Parathyroid adenoma (tissue), 2 donors: Measurements from ENCODE around the gene CALHM6.
A peak's percentile ranks its signal among the peaks of the same experiment; 100 is the strongest.

ENCODE experiments used
- H2AFZ ChIP-seq: fragments of 300-600 bp; sonication (generic); one replicate; pipeline ENCODE4 v1.7.0; 2017; ENCODE audit warnings: antibody characterized with exemption, mild to moderate bottlenecking
- H3K27ac ChIP-seq: fragments of 300-600 bp; sonication (generic); one replicate; pipeline ENCODE4 v1.7.0; 2017
- H3K27me3 ChIP-seq: fragments of 300-600 bp; sonication (generic); one replicate; pipeline ENCODE4 v1.7.0; 2017; ENCODE audit warnings: low read length; ENCODE audit not compliant: control insufficient read depth, insufficient read depth
- H3K36me3 ChIP-seq: fragments of 300-600 bp; sonication (generic); one replicate; pipeline ENCODE4 v1.7.0; 2017; ENCODE audit warnings: low read length; ENCODE audit not compliant: control insufficient read depth, insufficient read depth
- H3K4me1 ChIP-seq: fragments of 300-600 bp; sonication (generic); one replicate; pipeline ENCODE4 v1.7.0; 2017; ENCODE audit warnings: control low read depth
- H3K4me2 ChIP-seq: fragments of 300-600 bp; sonication (generic); one replicate; pipeline ENCODE4 v1.7.0; 2017; ENCODE audit warnings: low read length
- H3K4me3 ChIP-seq: fragments of 300-600 bp; sonication (generic); one replicate; pipeline ENCODE4 v1.7.0; 2017; ENCODE audit warnings: low read depth, low read length
- H3K79me2 ChIP-seq: fragments of 300-600 bp; sonication (generic); one replicate; pipeline ENCODE4 v1.7.0; 2017; ENCODE audit warnings: control low read depth
- H3K9ac ChIP-seq: fragments of 300-600 bp; sonication (generic); one replicate; pipeline ENCODE4 v1.7.0; 2017; ENCODE audit warnings: mild to moderate bottlenecking
- H3K9me3 ChIP-seq: fragments of 300-600 bp; sonication (generic); one replicate; pipeline ENCODE4 v1.7.0; 2017; ENCODE audit warnings: low read length; ENCODE audit not compliant: control insufficient read depth
- TF ChIP-seq, protein P1 (sequence below): fragments of 300-600 bp; sonication (generic); IDR thresholded peaks from one replicate; pipeline ENCODE4 v1.7.0; 2017; ENCODE audit warnings: antibody characterized with exemption, mild to moderate bottlenecking
- donor health status: primary hyperparathyroidism.

CALHM6 gene

DNA sequence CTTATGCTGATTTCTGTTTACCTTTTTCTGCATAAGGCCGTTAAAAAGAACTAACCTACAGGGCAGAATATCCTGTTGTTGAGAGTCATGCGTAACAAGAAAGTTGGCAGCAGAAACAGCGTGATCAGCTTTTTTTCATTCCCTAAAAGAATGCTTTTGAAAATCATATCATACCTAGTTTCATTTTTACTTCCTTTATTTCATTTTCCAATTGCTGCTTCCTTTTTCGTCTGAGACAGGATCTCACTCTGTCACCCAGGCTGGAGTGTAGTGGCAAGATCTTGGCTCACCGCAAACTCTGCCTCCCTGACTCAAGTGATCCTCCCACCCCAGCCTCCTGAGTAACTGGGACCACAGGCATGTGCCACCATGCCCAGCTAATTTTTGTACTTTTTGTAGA is 4.1 kb downstream of the CALHM6 start:
- H3K36me3 ChIP-seq, result no peaks in the 10 kb centered on the region
- H2AFZ ChIP-seq, result peak overlapping the region; percentile 0
- H3K4me2 ChIP-seq, result peak overlapping the region; percentile 54
- no peak overlapping the region for H3K9ac ChIP-seq
- H3K9me3 ChIP-seq, result no peaks in the 10 kb centered on the region
- peak overlapping the region; percentile 27 for H3K27ac ChIP-seq
- TF ChIP-seq, protein P1, sequence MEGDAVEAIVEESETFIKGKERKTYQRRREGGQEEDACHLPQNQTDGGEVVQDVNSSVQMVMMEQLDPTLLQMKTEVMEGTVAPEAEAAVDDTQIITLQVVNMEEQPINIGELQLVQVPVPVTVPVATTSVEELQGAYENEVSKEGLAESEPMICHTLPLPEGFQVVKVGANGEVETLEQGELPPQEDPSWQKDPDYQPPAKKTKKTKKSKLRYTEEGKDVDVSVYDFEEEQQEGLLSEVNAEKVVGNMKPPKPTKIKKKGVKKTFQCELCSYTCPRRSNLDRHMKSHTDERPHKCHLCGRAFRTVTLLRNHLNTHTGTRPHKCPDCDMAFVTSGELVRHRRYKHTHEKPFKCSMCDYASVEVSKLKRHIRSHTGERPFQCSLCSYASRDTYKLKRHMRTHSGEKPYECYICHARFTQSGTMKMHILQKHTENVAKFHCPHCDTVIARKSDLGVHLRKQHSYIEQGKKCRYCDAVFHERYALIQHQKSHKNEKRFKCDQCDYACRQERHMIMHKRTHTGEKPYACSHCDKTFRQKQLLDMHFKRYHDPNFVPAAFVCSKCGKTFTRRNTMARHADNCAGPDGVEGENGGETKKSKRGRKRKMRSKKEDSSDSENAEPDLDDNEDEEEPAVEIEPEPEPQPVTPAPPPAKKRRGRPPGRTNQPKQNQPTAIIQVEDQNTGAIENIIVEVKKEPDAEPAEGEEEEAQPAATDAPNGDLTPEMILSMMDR, result no peak
- peak overlapping the region; percentile 15 for H3K4me3 ChIP-seq
- H3K79me2 ChIP-seq, result no peaks in the 10 kb centered on the region
- H3K27me3 ChIP-seq, result no peaks in the 10 kb centered on the region
- H3K4me1 ChIP-seq, result peaks cover 4% of the 10 kb centered on the region

DNA sequence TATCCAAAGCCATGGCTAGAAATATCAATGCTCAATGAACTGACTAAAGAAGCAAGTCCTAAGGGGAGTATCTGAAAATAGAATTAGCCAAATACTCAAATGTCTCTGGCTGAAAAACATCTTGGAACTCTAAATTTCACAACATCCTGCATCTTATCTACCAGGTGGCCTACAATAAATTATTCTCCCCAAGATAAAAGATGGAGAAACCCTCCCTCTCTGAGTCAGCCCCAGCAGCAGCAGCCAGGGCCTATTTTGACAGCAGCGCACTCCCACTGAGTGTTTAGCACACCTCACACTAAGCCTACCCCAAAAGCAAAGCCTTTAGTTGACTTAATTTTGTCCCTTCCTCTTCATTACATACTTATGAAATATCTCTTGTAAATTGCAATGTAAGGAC is 5.9 kb downstream of the CALHM6 start:
- TF ChIP-seq, protein P1, result no peak

DNA sequence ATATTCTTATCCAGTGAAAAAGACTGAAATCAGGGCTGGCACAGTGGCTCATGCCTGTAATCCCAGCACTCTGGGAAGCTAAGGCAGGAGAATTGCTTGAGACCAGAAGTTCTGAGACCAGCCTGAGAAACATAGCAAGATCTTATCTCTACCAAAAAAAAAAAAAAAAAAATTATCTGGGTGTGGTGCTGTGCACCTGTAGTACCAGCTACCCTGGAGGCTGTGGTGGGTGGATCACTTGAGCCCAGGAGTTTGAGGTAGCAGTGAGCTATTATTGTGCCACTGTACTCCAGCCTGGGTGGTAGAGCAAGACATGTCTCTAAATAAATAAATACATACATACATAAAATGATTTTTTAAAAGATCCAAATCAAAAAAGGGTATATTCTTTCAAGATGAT is 6.3 kb downstream of the CALHM6 start:
- TF ChIP-seq, protein P1, result no peak
- Histone ChIP-seq H3K9me3 (no peaks in the 10 kb centered on the region), H3K27me3 (no peaks in the 10 kb centered on the region), H2AFZ (no peak overlapping the region), H3K4me3 (no peak overlapping the region), H3K9ac (no peak overlapping the region), H3K79me2 (no peaks in the 10 kb centered on the region), H3K27ac (no peak overlapping the region), H3K36me3 (no peaks in the 10 kb centered on the region), H3K4me1 (peaks cover 4% of the 10 kb centered on the region), H3K4me2 (no peak overlapping the region)

More for the DNA sequence above, 5.9 kb downstream of the CALHM6 start:
- H3K4me3 ChIP-seq, result no peak overlapping the region
- no peak overlapping the region for H3K9ac ChIP-seq
- no peaks in the 10 kb centered on the region for H3K9me3 ChIP-seq
- peaks cover 4% of the 10 kb centered on the region for H3K4me1 ChIP-seq
- H3K4me2 ChIP-seq, result no peak overlapping the region
- no peak overlapping the region for H3K27ac ChIP-seq
- H3K36me3 ChIP-seq, result no peaks in the 10 kb centered on the region
- peak overlapping the region; percentile 25 for H2AFZ ChIP-seq
- no peaks in the 10 kb centered on the region for H3K27me3 ChIP-seq
- no peaks in the 10 kb centered on the region for H3K79me2 ChIP-seq

DNA sequence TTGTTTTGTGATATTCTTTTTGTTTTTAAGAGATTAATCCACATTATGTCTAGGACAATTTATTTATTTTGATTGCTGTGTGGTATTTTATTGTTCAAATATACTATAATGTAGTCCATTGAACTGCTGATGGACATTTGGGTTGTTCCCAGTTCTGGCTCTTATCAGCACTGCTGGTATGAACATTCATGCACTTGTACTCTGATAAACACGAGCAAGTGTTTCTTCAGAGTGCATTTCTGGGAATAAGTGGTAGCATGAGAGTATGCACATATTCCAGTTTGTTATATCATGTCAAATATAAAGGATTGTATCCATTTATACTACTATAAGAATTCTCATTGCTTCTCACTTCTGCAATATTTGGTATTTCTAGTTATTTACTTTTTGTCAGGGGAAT is 7.1 kb downstream of the CALHM6 start:
- H3K36me3 ChIP-seq, result no peaks in the 10 kb centered on the region
- H3K27me3 ChIP-seq, result no peaks in the 10 kb centered on the region
- no peak overlapping the region for H3K4me3 ChIP-seq
- no peaks in the 10 kb centered on the region for H3K9me3 ChIP-seq
- no peak overlapping the region for H3K9ac ChIP-seq
- H3K79me2 ChIP-seq, result no peaks in the 10 kb centered on the region
- TF ChIP-seq, protein P1, result no peak
- no peak overlapping the region for H3K27ac ChIP-seq
- H3K4me1 ChIP-seq, result peaks cover under 1% of the 10 kb centered on the region
- no peak overlapping the region for H2AFZ ChIP-seq
- H3K4me2 ChIP-seq, result no peak overlapping the region

DNA sequence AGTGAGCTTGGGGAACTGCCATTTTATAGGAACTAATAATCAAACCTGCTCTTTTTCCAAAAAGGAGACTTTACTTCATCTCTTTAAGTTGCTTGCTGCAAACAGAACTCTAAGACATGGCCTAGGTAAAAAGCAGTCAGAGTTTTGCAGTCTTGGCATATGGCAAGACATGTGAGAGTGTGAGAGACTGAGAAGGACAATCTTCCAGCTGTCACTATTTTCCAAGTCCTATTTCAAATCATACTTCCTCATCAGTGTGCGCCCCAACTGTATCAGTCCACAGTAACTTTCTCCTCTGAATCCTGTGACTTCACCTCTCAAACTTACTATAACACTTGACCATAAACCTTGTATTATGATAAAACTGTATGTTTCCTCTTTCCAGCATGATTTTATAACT is 10.4 kb downstream of the CALHM6 start:
- Histone ChIP-seq H3K36me3 (no peaks in the 10 kb centered on the region), H3K9me3 (no peaks in the 10 kb centered on the region), H2AFZ (no peak overlapping the region), H3K9ac (no peak overlapping the region), H3K27ac (no peak overlapping the region), H3K4me1 (no peaks in the 10 kb centered on the region), H3K79me2 (no peaks in the 10 kb centered on the region), H3K4me3 (no peak overlapping the region), H3K4me2 (no peak overlapping the region), H3K27me3 (no peaks in the 10 kb centered on the region)
- TF ChIP-seq, protein P1, result no peak
